Muscle of leg (tissue), 11 donors: ENCODE results near the gene SPATS2. TPM values are rescaled to one million over a fixed set of nuclear protein-coding genes. Genes with fewer than 3 reads are reported as not detected.

Experiments
- DNase-seq: peaks from one replicate; pipeline ENCODE4 v3.0.0; 2013
- H3K27ac ChIP-seq: one replicate; pipeline ENCODE4 v1.5.1; 2013; ENCODE audit warnings: mild to moderate bottlenecking, low read length, control low read depth
- H3K27me3 ChIP-seq: one replicate; pipeline ENCODE4 v1.6.1; 2013; ENCODE audit warnings: low read length; ENCODE audit not compliant: control insufficient read depth, insufficient read depth
- H3K36me3 ChIP-seq: one replicate; pipeline ENCODE4 v1.6.1; 2013; ENCODE audit warnings: low read length; ENCODE audit not compliant: control insufficient read depth, insufficient read depth
- H3K4me1 ChIP-seq: one replicate; pipeline ENCODE4 v1.6.1; 2013; ENCODE audit warnings: low read length; ENCODE audit not compliant: control insufficient read depth, insufficient read depth
- H3K4me3 ChIP-seq: one replicate; pipeline ENCODE4 v1.5.1; 2013; ENCODE audit warnings: low read length, control low read depth
- H3K9me3 ChIP-seq: replicated peaks from 2 replicates; pipeline ENCODE4 v1.6.1; 2013; ENCODE audit warnings: low read depth, low read length; ENCODE audit not compliant: control insufficient read depth
- WGBS: methylation state at CpG from one replicate; pipeline ENCODE4 v1.1.5; 2013; ENCODE audit warnings: missing lambda C conversion rate; ENCODE audit not compliant: insufficient coverage; 5-methylcytosine and 5-hydroxymethylcytosine counted together
- polyA plus RNA-seq, 8 donors: library from polyadenylated mRNA; unstranded; fragments of 120-200 nt; gene quantifications; one replicate each; pipeline versions ENCODE4 v1.2.1 to v1.2.3, GENCODE V29; 2013; ENCODE audit warnings: inconsistent platforms in 1 of 8, low replicate concordance in 1 of 8; ENCODE audit not compliant: insufficient read length in 8 of 8, insufficient read depth in 1 of 8
- total RNA-seq: library from RNA; stranded (reverse); fragments of 120-200 nt; gene quantifications from one replicate; pipeline ENCODE4 v1.2.4, GENCODE V29; 2013

SPATS2 gene
- total and polyA plus RNA-seq, 9 donors: 18.8 to 42.1 (median 29.2) TPM

DNA sequence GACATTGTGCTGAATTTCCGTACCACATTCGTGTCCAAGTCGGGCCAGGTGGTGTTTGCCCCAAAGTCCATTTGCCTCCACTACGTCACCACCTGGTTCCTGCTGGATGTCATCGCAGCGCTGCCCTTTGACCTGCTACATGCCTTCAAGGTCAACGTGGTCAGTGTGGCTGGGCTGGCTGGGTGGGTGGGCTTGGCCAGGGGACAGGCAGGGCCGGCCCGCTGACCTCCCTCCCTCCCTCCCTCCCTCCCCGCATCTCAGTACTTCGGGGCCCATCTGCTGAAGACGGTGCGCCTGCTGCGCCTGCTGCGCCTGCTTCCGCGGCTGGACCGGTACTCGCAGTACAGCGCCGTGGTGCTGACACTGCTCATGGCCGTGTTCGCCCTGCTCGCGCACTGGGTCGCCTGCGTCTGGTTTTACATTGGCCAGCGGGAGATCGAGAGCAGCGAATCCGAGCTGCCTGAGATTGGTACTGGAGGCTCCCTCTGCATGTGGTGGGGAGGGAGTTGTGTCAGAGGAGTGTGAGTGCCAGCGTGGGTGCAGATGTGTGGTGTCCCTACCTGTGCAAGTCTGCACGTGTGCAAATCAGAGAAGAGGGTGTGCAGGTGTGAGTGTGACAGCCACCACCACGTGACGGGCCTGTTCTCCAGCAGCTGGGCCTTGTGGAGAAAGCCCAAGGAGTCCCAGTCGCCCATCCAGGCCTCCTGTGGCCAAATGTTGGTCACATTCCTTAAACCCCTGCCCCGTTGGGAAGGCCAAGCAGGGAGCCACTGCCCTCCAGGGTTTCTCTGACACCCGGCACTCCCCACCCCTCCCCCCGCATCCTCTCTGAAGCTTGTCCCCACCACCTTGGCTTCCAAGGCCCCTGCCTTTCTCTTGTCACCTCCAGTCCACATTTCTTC lies 176.9 kb downstream of the SPATS2 start:
- Histone ChIP-seq H3K4me1 (peaks cover 10% of the 10 kb centered on the region), H3K4me3 (no peak overlapping the region), H3K27ac (no peak overlapping the region), H3K9me3 (no peaks in the 10 kb centered on the region), H3K36me3 (no peaks in the 10 kb centered on the region), H3K27me3 (peaks cover 94% of the 10 kb centered on the region)
- no peak for DNase-seq
- 7% methylated on average over 39 of the region's 39 CpGs for WGBS

DNA sequence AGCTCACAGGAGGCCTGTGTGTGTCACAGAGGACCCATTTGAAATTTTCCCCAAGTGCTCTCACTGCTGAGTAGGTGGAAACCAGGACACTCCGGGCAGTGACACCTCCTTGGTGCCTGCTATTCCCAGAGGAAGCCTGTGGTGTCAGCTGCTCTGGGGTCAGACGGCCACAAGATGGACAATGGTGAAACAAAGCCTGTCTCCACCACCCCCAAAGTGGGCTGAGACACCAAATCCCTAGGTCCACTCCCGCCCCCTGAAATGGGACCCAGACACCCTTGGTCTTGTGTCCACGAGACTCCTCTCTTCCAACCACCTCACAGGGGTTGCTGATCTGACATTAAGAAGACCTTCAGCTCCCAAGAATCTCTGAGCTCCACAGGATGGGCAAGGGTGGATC lies 178.6 kb downstream of the SPATS2 start:
- Histone ChIP-seq H3K36me3 (no peaks in the 10 kb centered on the region), H3K4me3 (no peak overlapping the region), H3K4me1 (peaks cover 22% of the 10 kb centered on the region), H3K27ac (no peak overlapping the region), H3K27me3 (peaks cover 85% of the 10 kb centered on the region), H3K9me3 (no peaks in the 10 kb centered on the region)
- no peak for DNase-seq
- 58% methylated on average over 4 of the region's 4 CpGs for WGBS

DNA sequence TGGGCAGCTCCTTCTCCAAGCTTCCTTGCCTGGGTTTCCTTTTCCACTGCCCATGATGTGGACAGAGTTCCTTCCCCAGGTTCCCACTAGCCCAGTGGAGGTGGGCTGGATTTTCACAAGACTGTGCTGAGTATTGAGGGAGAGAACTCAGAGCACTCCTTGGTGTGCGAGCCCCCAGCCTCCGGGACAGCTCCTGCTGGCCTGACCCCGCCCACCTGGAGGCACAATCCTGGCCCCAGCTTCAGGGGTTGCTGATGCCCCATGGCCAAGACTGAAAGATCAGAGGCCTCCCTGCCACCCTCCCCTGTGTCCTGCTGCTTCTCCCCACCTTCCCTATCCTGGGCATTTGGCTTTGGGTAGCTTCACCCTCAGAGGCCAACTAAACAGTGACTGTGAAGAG lies 179.2 kb downstream of the SPATS2 start:
- DNase-seq: no peak
- H3K27me3 ChIP-seq: peaks cover 82% of the 10 kb centered on the region
- no peaks in the 10 kb centered on the region for H3K9me3 ChIP-seq
- no peak overlapping the region for H3K4me3 ChIP-seq
- H3K36me3 ChIP-seq: no peaks in the 10 kb centered on the region
- WGBS: 67% methylated on average over 3 of the region's 3 CpGs
- peaks cover 22% of the 10 kb centered on the region for H3K4me1 ChIP-seq
- no peak overlapping the region for H3K27ac ChIP-seq

DNA sequence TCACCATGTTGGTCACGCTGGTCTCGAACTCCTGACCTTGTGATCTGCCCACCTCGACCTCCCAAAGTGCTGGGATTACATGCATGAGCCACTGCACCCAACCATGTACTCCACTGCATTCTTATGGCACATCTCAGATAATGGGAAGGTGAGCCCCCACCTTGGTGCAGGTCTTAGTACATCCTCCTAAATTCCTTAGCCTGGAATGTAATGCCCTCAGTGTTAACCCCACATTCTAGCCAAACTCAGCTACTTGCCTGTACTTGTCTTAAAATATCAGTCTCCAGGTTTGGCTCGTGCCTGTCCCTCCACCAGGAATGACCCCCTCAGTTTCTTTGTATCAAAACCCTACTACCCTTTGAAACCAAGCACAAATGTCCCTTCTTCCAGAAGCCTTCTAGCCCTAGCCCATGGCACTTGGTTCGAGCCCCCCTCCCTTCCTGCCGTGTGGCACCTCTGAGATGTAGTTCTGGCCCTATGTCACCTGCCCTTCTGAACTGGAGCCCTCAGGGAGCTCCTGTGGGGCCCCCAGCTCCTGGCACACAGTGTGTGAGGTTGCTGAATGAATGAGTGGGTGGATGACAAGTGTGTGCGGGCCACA lies 179.9 kb downstream of the SPATS2 start:
- Histone ChIP-seq H3K4me1 (peaks cover 29% of the 10 kb centered on the region), H3K27ac (no peak overlapping the region), H3K36me3 (no peaks in the 10 kb centered on the region), H3K9me3 (no peaks in the 10 kb centered on the region), H3K27me3 (peaks cover 76% of the 10 kb centered on the region), H3K4me3 (no peak overlapping the region)
- WGBS: 85% methylated on average over 5 of the region's 7 CpGs
- DNase-seq: no peak

DNA sequence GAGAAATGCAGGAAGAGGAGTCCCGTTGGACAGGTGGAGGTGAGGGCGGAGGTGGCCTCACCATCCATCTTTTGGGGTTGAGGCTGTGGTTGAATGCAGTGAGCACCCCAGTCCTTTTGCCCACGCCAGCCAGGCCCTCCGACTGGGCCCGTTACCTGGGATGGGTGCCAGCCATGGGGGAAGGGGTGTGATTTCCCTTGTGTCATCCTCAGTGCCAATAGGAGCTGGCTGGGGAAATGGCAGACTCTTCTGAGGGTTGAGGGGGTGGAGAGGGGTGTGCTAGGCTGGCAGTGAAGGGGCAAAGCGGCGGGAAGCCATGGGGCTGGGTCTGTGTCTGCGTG lies 181.2 kb downstream of the SPATS2 start:
- Histone ChIP-seq H3K9me3 (no peaks in the 10 kb centered on the region), H3K4me1 (peaks cover 31% of the 10 kb centered on the region), H3K4me3 (peak overlapping the region; percentile 48), H3K27ac (no peak overlapping the region), H3K27me3 (peaks cover 63% of the 10 kb centered on the region), H3K36me3 (no peaks in the 10 kb centered on the region)
- no peak for DNase-seq
- 61% methylated on average over 6 of the region's 8 CpGs for WGBS

DNA sequence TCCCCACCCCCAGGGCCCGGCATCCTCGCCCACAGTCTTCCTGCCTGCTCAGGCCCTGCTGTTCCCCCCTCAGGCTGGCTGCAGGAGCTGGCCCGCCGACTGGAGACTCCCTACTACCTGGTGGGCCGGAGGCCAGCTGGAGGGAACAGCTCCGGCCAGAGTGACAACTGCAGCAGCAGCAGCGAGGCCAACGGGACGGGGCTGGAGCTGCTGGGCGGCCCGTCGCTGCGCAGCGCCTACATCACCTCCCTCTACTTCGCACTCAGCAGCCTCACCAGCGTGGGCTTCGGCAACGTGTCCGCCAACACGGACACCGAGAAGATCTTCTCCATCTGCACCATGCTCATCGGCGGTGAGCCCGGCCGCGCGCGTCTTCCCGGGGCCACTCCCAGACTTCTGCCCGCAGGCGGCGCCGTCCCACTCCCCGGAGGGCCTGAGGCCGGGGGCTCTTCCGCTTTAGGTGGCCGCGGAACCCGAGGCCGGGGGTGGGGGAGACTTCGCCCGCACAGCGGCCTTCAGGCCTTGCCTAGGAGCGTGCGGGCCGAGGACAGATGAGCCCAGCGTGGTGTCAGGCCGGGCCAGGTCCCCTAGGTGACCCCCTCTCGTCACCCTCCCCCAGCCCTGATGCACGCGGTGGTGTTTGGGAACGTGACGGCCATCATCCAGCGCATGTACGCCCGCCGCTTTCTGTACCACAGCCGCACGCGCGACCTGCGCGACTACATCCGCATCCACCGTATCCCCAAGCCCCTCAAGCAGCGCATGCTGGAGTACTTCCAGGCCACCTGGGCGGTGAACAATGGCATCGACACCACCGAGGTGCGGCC lies 181.8 kb downstream of the SPATS2 start:
- WGBS: 9% methylated on average over 70 of the region's 70 CpGs
- peak; percentile 65 for DNase-seq
- Histone ChIP-seq H3K27me3 (peaks cover 57% of the 10 kb centered on the region), H3K4me3 (peak overlapping the region; percentile 48), H3K36me3 (no peaks in the 10 kb centered on the region), H3K4me1 (peaks cover 31% of the 10 kb centered on the region), H3K27ac (no peak overlapping the region), H3K9me3 (no peaks in the 10 kb centered on the region)

DNA sequence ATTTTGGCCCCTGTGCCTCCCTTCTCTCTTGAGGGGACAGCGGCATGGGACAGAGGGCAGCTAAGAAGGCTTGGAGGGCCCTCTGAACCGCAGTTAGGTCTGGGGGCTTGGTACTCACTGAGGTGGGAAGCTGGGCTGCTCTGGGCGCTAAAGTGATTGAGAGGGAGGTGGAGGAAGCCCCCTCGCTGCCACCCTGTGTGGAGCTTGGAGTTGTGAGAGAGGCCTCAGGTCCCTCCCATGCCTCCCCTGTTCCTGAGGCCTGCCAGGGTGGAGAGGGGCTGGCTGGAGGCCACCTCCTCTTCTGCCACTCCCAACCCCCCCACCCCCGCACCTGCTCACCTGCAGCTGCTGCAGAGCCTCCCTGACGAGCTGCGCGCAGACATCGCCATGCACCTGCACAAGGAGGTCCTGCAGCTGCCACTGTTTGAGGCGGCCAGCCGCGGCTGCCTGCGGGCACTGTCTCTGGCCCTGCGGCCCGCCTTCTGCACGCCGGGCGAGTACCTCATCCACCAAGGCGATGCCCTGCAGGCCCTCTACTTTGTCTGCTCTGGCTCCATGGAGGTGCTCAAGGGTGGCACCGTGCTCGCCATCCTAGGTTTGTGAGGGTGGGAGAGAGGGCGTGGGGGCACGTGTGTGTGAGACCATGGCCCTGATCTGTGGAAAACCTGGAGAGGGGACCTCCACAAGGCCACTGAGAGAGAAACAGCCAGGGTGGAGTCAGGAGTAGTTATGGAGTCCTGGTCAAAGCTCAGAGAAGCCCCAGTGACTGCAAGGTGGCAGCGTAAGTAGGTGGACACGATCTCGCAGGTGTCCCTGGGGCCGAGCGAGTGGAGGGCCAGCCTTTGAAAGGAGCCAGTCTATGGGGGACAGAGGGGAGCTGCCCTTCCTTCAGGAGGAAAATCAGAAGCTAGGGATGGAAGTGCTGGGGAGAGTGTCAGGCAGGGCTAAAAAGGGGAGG lies 182.8 kb downstream of the SPATS2 start:
- H3K27ac ChIP-seq: no peak overlapping the region
- no peak for DNase-seq
- H3K4me3 ChIP-seq: peak overlapping the region; percentile 48
- H3K9me3 ChIP-seq: no peaks in the 10 kb centered on the region
- WGBS: 84% methylated on average over 19 of the region's 28 CpGs
- H3K36me3 ChIP-seq: no peaks in the 10 kb centered on the region
- H3K27me3 ChIP-seq: peaks cover 48% of the 10 kb centered on the region
- peaks cover 31% of the 10 kb centered on the region for H3K4me1 ChIP-seq

DNA sequence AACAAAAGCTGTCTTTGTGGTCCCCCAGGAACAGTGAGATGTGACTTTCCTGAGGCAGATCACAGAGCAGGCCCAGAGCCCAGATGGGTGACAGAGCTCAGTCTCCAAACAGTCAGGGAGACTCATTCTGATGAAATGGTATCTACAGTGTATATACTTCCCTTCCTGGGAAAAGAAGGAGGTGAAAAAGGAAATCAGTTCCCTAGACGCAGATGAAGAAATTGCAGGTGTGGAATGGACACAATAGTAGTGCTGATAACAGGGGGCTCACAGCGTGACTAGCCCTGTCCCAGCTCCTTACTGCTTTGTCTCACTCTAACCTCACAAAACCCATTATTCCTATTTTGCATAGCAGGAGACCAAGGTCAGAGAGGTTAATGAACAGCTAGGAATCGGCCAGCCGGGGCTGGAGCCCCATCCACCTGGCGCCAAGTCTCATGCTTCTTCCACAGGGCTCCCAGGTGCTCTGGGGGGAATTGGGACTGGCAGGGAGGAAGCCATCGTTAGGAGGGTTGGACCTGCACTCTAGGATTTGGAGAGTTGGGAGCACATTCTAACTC lies 183.5 kb downstream of the SPATS2 start:
- WGBS: 79% methylated on average over 3 of the region's 6 CpGs
- Histone ChIP-seq H3K27me3 (peaks cover 40% of the 10 kb centered on the region), H3K4me1 (peaks cover 31% of the 10 kb centered on the region), H3K4me3 (no peak overlapping the region), H3K36me3 (peaks cover 2% of the 10 kb centered on the region), H3K27ac (no peak overlapping the region), H3K9me3 (no peaks in the 10 kb centered on the region)
- no peak for DNase-seq

DNA sequence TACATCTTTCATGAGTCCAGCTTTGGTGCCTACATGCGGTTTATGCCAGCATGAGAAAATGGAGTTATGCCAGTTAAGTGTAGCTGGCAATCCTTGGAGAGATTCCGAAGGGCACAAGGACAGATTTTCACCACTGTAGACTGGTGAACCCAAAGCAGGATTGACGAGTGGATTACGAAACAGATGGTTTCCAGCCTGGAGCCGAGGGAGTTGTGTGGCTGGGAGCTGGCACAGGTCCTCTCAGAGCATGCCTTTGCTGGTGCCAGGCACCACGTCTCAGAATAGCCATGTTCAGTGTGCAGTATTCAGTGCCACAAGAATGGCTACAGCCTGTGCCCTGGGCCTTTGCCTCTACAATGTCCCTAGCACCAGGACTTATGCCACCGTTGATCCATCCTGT lies 184.8 kb downstream of the SPATS2 start:
- H3K36me3 ChIP-seq: peaks cover 13% of the 10 kb centered on the region
- no peaks in the 10 kb centered on the region for H3K9me3 ChIP-seq
- H3K27me3 ChIP-seq: peaks cover 29% of the 10 kb centered on the region
- WGBS: 77% methylated on average over 7 of the region's 7 CpGs
- DNase-seq: no peak
- H3K4me3 ChIP-seq: no peak overlapping the region
- peaks cover 31% of the 10 kb centered on the region for H3K4me1 ChIP-seq
- no peak overlapping the region for H3K27ac ChIP-seq
